Gastroesophageal sphincter (tissue), 4 donors: ENCODE data around the gene PLEKHA7. TPM values are rescaled to one million over a fixed set of nuclear protein-coding genes. Genes with fewer than 3 reads are reported as not detected.

Source experiments
- ATAC-seq: fragments of 150-250 bp; one replicate; pipeline ENCODE4 v1.9.1; 2016; ENCODE audit warnings: mild to moderate bottlenecking, moderate library complexity
- H3K27ac ChIP-seq, 4 donors: fragments of 200-600 bp; sonication (generic) in 3 of 4; 1 replicate in 3 of 4; 2 replicates in 1 of 4; pipeline ENCODE4 v1.5.1; 2016 to 2019
- H3K27me3 ChIP-seq: fragments of 200-600 bp; sonication (generic); one replicate; pipeline ENCODE4 v1.5.1; 2019
- H3K36me3 ChIP-seq, 2 donors: fragments of 200-600 bp; sonication (generic); one replicate each; pipeline ENCODE4 v1.5.1; 2019; ENCODE audit warnings: control low read depth in 1 of 2
- H3K4me1 ChIP-seq, 3 donors: fragments of 200-600 bp; sonication (generic); 1 replicate in 2 of 3; 2 replicates in 1 of 3; pipeline ENCODE4 v1.5.1; 2016 to 2019; ENCODE audit warnings: control low read depth in 2 of 3
- H3K4me3 ChIP-seq, 2 donors: fragments of 200-600 bp; sonication (generic); one replicate each; pipeline ENCODE4 v1.5.1; 2019; ENCODE audit warnings: mild to moderate bottlenecking in 1 of 2, moderate library complexity in 1 of 2
- H3K9me3 ChIP-seq, 3 donors: fragments of 200-600 bp; sonication (generic); one replicate each; pipeline ENCODE4 v1.5.1; 2017 to 2019; ENCODE audit warnings: control low read depth in 2 of 3
- EP300 ChIP-seq: sonication (generic); formaldehyde crosslinking; IDR thresholded peaks from one replicate; pipeline ENCODE4 v1.6.1; 2017; ENCODE audit warnings: antibody characterized with exemption, mild to moderate bottlenecking
- POLR2A ChIP-seq, 2 donors: fragments of 450-650 bp; IDR thresholded peaks; one replicate each; pipeline ENCODE4 v1.6.1; 2017; ENCODE audit warnings: antibody characterized with exemption in 2 of 2, mild to moderate bottlenecking in 2 of 2, moderate library complexity in 1 of 2
- POLR2AphosphoS5 ChIP-seq: sonication (generic); formaldehyde crosslinking; IDR thresholded peaks from one replicate; pipeline ENCODE4 v1.6.1; 2017; ENCODE audit warnings: antibody characterized with exemption
- WGBS, 2 donors: methylation state at CpG; one replicate each; pipeline ENCODE4 v1.1.5; 2018; ENCODE audit warnings: low coverage in 1 of 2; 5-methylcytosine and 5-hydroxymethylcytosine counted together
- total RNA-seq, 4 donors: library from RNA; depleted of rRNA; stranded (reverse); fragments of >200 nt; gene quantifications; one replicate each; pipeline ENCODE4 v1.1.0, GENCODE V29; 2016
- TF ChIP-seq, protein P1 (sequence below), 4 experiments: fragments of 200-600 bp in 2 of 4; fragments of 450-650 bp in 2 of 4; sonication (generic) in 1 of 4; IDR thresholded peaks; one replicate each; pipeline ENCODE4 v1.5.1; 2017 to 2019; ENCODE audit warnings: antibody characterized with exemption in 4 of 4, mild to moderate bottlenecking in 2 of 4, moderate library complexity in 2 of 4

The PLEKHA7 gene
- total RNA-seq, 4 donors from 2014 or later: 8.6 to 13.2 (median 12.2) TPM

- Histone ChIP-seq H3K9me3 (no peaks in the 10 kb centered on the region), H3K4me1 (peaks cover 0 to 24% (median 0%) of the 10 kb centered on the region in 3 donors), H3K27ac (peak overlapping the region in 3 of 4 donors; percentile 5 to 54 (median 35)), H3K27me3 (no peaks in the 10 kb centered on the region), H3K4me3 (no peak overlapping the region), H3K36me3 (no peaks in the 10 kb centered on the region)
- no peak for TF ChIP-seq POLR2A (IDR thresholded peaks at IDR 0.05)
- no peak for TF ChIP-seq POLR2AphosphoS5
- no peak for TF ChIP-seq EP300
- TF ChIP-seq, protein P1, sequence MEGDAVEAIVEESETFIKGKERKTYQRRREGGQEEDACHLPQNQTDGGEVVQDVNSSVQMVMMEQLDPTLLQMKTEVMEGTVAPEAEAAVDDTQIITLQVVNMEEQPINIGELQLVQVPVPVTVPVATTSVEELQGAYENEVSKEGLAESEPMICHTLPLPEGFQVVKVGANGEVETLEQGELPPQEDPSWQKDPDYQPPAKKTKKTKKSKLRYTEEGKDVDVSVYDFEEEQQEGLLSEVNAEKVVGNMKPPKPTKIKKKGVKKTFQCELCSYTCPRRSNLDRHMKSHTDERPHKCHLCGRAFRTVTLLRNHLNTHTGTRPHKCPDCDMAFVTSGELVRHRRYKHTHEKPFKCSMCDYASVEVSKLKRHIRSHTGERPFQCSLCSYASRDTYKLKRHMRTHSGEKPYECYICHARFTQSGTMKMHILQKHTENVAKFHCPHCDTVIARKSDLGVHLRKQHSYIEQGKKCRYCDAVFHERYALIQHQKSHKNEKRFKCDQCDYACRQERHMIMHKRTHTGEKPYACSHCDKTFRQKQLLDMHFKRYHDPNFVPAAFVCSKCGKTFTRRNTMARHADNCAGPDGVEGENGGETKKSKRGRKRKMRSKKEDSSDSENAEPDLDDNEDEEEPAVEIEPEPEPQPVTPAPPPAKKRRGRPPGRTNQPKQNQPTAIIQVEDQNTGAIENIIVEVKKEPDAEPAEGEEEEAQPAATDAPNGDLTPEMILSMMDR (IDR thresholded peaks at IDR 0.05): no peak
- WGBS, 2 donors: 88 to 100% methylated on average over 1 to 2 of the region's 6 CpGs
- no peak for ATAC-seq
Measured at GRCh38 chr11:16987205-16987568, 27.0 kb downstream of the PLEKHA7 start.

GRCh38 chr11:16986434-16987204 lies 27.6 kb downstream of the PLEKHA7 start:
- no peak for ATAC-seq
- WGBS, 2 donors: 80% methylated on average over 3 of the region's 5 CpGs; no CpG with 5 or more reads in 1 of the 2 donors
- Histone ChIP-seq H3K9me3 (no peaks in the 10 kb centered on the region), H3K27me3 (no peaks in the 10 kb centered on the region), H3K27ac (peak overlapping the region in 3 of 4 donors; percentile 5 to 54 (median 35)), H3K4me1 (peaks cover 0 to 24% (median 0%) of the 10 kb centered on the region in 3 donors), H3K4me3 (no peak overlapping the region), H3K36me3 (no peaks in the 10 kb centered on the region)
- TF ChIP-seq, protein P1 (IDR thresholded peaks at IDR 0.05): no peak
- TF ChIP-seq POLR2AphosphoS5 (no peak), EP300 (no peak), POLR2A (IDR thresholded peaks at IDR 0.05) (no peak)

DNA sequence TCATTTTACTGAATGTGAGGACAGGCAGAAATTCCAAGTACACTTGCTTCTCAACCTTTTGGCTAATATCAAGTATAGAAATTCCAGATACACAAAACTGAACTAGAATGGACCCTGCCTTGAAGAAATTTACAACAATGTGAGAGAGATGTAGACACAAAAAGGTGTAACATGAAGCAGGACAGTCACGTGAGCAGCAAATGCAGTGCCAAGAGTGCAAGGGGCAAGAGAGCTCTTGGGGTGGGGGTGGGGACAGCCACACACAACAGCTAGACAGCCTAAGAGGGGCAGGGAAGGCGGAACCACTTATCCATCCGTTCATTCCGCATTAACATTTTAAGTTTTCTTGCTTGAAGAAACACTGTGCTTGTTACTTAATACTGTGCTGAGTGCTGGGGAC lies 28.9 kb downstream of the PLEKHA7 start:
- no peak for ATAC-seq
- whole genome bisulfite sequencing, 2 donors: 85% methylated on average over 4 of the region's 4 CpGs
- Histone ChIP-seq H3K27me3 (no peaks in the 10 kb centered on the region), H3K27ac (no peak overlapping the region), H3K4me3 (no peak overlapping the region), H3K9me3 (no peaks in the 10 kb centered on the region), H3K4me1 (peaks cover 0 to 24% (median 0%) of the 10 kb centered on the region in 3 donors), H3K36me3 (no peaks in the 10 kb centered on the region)
- TF ChIP-seq, protein P1 (IDR thresholded peaks at IDR 0.05): no peak
- no peak for TF ChIP-seq POLR2A (IDR thresholded peaks at IDR 0.05)
- no peak for TF ChIP-seq EP300
- no peak for TF ChIP-seq POLR2AphosphoS5

DNA sequence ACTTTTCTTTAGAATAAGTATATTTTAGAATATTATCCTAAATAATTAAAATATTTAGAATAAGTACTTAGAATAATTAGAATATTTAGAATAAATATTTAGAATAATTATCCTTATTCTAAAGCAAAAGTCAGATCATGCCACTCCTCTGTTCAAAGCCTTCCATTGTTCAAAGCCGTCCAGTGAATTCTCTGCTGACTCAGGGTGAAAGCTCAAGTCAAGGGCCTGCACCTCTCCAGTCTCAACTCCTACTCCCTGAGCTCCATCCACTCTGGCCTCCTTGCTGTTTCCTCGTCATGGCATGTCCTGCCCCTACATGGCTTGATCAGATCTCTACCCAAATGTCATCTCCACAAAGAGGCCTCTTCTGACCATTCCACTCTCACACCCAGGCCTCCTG lies 30.0 kb downstream of the PLEKHA7 start:
- WGBS, 2 donors: 80 to 82% methylated on average over 2 of the region's 2 CpGs
- no peak overlapping the region for H3K4me3 ChIP-seq
- peaks cover 0 to 24% (median 0%) of the 10 kb centered on the region in 3 donors for H3K4me1 ChIP-seq
- no peak overlapping the region for H3K27ac ChIP-seq
- no peaks in the 10 kb centered on the region for H3K9me3 ChIP-seq
- H3K36me3 ChIP-seq: no peaks in the 10 kb centered on the region
- TF ChIP-seq EP300 (no peak), POLR2A (IDR thresholded peaks at IDR 0.05) (no peak), POLR2AphosphoS5 (no peak)
- TF ChIP-seq, protein P1 (IDR thresholded peaks at IDR 0.05): no peak
- H3K27me3 ChIP-seq: no peaks in the 10 kb centered on the region
- ATAC-seq: no peak

DNA sequence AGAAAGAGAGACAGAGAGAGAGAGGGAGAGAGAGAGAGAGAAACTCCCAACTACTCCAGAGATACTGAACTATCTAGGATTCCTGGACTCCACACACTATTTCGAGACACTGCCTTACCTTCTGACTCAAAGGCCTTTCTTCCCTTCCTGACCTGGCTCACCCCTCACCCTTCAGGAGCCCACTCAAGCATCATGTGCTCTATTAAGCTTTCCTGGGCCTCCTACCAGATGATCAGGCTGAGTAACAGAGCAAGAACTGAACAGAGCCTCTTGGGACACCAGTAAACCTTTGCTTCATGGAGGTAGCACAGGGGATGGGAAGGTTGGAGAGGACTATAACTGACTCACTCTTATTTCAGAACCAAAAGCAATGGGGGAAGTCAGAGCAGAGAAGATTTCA lies 31.4 kb downstream of the PLEKHA7 start:
- peak overlapping the region in 1 of 4 donors; percentile 43 for H3K27ac ChIP-seq
- ATAC-seq: no peak
- no peaks in the 10 kb centered on the region for H3K27me3 ChIP-seq
- no peaks in the 10 kb centered on the region for H3K9me3 ChIP-seq
- no peaks in the 10 kb centered on the region for H3K36me3 ChIP-seq
- no peak overlapping the region for H3K4me3 ChIP-seq
- peaks cover 0 to 19% (median 0%) of the 10 kb centered on the region in 3 donors for H3K4me1 ChIP-seq
- TF ChIP-seq EP300: no peak
- 83% methylated on average over 1 of the region's 1 CpG; no CpG with 5 or more reads in 1 of the 2 donors for WGBS, 2 donors
